Measurements from ENCODE around the gene PPP1R14C. TPM values are rescaled to one million over a fixed set of nuclear protein-coding genes. Genes with fewer than 3 reads are reported as not detected.

PPP1R14C gene
- total and polyA plus RNA-seq, 4 donors = 7.8 to 42.3 (median 26.4) TPM

DNA sequence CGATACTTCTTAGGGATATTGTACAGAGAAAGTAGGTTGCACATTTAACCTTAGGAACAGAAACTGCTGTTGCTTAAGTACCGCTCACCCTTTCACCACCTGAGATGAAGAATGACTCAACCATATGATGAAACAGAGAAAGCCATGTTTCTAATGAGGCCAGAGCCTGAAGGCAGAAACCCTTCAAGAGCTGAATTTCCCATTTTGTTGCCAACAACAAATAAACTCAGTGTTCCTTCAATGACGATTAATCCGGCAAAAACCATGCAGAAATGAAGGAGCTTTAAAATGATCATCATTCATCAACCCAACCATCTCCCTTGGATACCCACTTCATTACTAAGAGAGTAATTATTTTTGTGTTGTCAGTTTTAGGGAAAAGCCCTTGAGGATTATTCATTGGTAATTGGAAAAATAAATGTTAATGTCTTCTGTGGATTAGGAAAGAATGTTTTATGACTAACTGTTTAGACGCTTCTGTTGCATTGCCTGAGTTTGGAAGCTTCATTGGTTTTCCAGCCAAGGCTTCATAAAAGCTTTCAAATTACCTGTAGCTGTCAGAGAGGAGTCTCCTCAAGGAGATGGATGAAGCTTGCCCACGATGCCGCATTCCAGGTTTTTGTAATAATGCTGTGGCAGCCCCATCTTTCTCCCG lies 113.9 kb downstream of the PPP1R14C start:
- peaks cover 2% of the 10 kb centered on the region for H3K4me1 ChIP-seq (ENCODE audit: control insufficient read depth, insufficient read depth, low read length)
- peaks cover 3% of the 10 kb centered on the region for H3K27me3 ChIP-seq (ENCODE audit: control insufficient read depth, insufficient read depth, low read length)
- WGBS (ENCODE audit: insufficient coverage) = 33% methylated on average over 1 of the region's 8 CpGs

DNA sequence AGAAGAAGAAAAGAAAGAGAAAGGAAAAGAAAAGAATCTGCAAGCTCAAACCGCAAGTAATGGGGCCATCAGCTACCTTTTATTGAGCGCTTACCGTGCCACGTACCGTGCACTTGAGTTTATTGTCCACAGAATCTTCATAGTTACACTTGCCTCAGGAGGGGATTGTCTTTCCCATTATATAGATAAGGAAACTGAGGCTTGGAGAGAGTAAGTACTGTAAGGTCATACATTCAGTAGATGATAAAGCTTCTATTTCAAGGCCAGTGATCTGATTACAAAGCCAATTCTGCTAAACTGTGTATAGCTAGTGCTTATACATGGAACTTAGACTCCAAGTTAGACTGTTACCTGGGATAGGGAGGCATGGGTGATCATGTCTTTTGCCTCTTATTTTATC lies 115.5 kb downstream of the PPP1R14C start:
- Histone ChIP-seq H3K9me3 (ENCODE audit: control insufficient read depth, insufficient read depth, low read length) (no peaks in the 10 kb centered on the region), H3K27me3 (ENCODE audit: control insufficient read depth, insufficient read depth, low read length) (no peaks in the 10 kb centered on the region), H3K4me3 (ENCODE audit: low read depth, low read length) (no peak overlapping the region), H3K4me1 (ENCODE audit: control insufficient read depth, insufficient read depth, low read length) (peaks cover 2% of the 10 kb centered on the region), H3K27ac (ENCODE audit: low read depth, low read length) (no peak overlapping the region), H3K36me3 (ENCODE audit: control insufficient read depth, insufficient read depth, low read length) (peaks cover 3% of the 10 kb centered on the region)
- no CpG with 5 or more reads among the region's 5 CpGs for WGBS (ENCODE audit: insufficient coverage)
- DNase-seq (ENCODE audit: low read depth in 4 of 6, low spot score in 6 of 6) = no peak

More for the DNA sequence above, 113.9 kb downstream of the PPP1R14C start:
- DNase-seq (ENCODE audit: low read depth in 4 of 6, low spot score in 6 of 6) = peak in 1 of 6 donors; percentile 83
- H3K27ac ChIP-seq (ENCODE audit: low read depth, low read length) = no peak overlapping the region
- H3K4me3 ChIP-seq (ENCODE audit: low read depth, low read length) = no peak overlapping the region
- peaks cover 3% of the 10 kb centered on the region for H3K36me3 ChIP-seq (ENCODE audit: control insufficient read depth, insufficient read depth, low read length)
- no peaks in the 10 kb centered on the region for H3K9me3 ChIP-seq (ENCODE audit: control insufficient read depth, insufficient read depth, low read length)

GRCh38 chr6:150260931-150261330 lies 118.1 kb downstream of the PPP1R14C start:
- no peak for DNase-seq (ENCODE audit: low read depth in 4 of 6, low spot score in 6 of 6)
- H3K27me3 ChIP-seq (ENCODE audit: control insufficient read depth, insufficient read depth, low read length) = no peaks in the 10 kb centered on the region
- peaks cover under 1% of the 10 kb centered on the region for H3K4me1 ChIP-seq (ENCODE audit: control insufficient read depth, insufficient read depth, low read length)
- WGBS (ENCODE audit: insufficient coverage) = no CpG with 5 or more reads among the region's 2 CpGs
- peaks cover 3% of the 10 kb centered on the region for H3K36me3 ChIP-seq (ENCODE audit: control insufficient read depth, insufficient read depth, low read length)
- no peak overlapping the region for H3K4me3 ChIP-seq (ENCODE audit: low read depth, low read length)
- no peaks in the 10 kb centered on the region for H3K9me3 ChIP-seq (ENCODE audit: control insufficient read depth, insufficient read depth, low read length)
- no peak overlapping the region for H3K27ac ChIP-seq (ENCODE audit: low read depth, low read length)

GRCh38 chr6:150261997-150262697 lies 119.3 kb downstream of the PPP1R14C start:
- H3K27ac ChIP-seq (ENCODE audit: low read depth, low read length) = no peak overlapping the region
- no peak for DNase-seq (ENCODE audit: low read depth in 4 of 6, low spot score in 6 of 6)
- no peaks in the 10 kb centered on the region for H3K9me3 ChIP-seq (ENCODE audit: control insufficient read depth, insufficient read depth, low read length)
- H3K4me3 ChIP-seq (ENCODE audit: low read depth, low read length) = no peak overlapping the region
- no peaks in the 10 kb centered on the region for H3K27me3 ChIP-seq (ENCODE audit: control insufficient read depth, insufficient read depth, low read length)
- peaks cover 3% of the 10 kb centered on the region for H3K36me3 ChIP-seq (ENCODE audit: control insufficient read depth, insufficient read depth, low read length)
- WGBS (ENCODE audit: insufficient coverage) = 75% methylated on average over 12 of the region's 16 CpGs
- H3K4me1 ChIP-seq (ENCODE audit: control insufficient read depth, insufficient read depth, low read length) = no peaks in the 10 kb centered on the region

- Histone ChIP-seq H3K36me3 (ENCODE audit: control insufficient read depth, insufficient read depth, low read length) (peaks cover 3% of the 10 kb centered on the region), H3K27me3 (ENCODE audit: control insufficient read depth, insufficient read depth, low read length) (no peaks in the 10 kb centered on the region), H3K4me3 (ENCODE audit: low read depth, low read length) (no peak overlapping the region), H3K4me1 (ENCODE audit: control insufficient read depth, insufficient read depth, low read length) (no peaks in the 10 kb centered on the region), H3K9me3 (ENCODE audit: control insufficient read depth, insufficient read depth, low read length) (no peaks in the 10 kb centered on the region), H3K27ac (ENCODE audit: low read depth, low read length) (no peak overlapping the region)
- 95% methylated on average over 19 of the region's 19 CpGs for WGBS (ENCODE audit: insufficient coverage)
- DNase-seq (ENCODE audit: low read depth in 4 of 6, low spot score in 6 of 6) = no peak
Measured at GRCh38 chr6:150263765-150264404, 121.0 kb downstream of the PPP1R14C start.

- H3K27me3 ChIP-seq (ENCODE audit: control insufficient read depth, insufficient read depth, low read length) = no peaks in the 10 kb centered on the region
- no peak for DNase-seq (ENCODE audit: low read depth in 4 of 6, low spot score in 6 of 6)
- WGBS (ENCODE audit: insufficient coverage) = no CpG with 5 or more reads among the region's 1 CpG
Measured at GRCh38 chr6:150266309-150266708, 123.5 kb downstream of the PPP1R14C start.

GRCh38 chr6:150266963-150267685 lies 124.3 kb downstream of the PPP1R14C start:
- DNase-seq (ENCODE audit: low read depth in 4 of 6, low spot score in 6 of 6) = no peak
- H3K36me3 ChIP-seq (ENCODE audit: control insufficient read depth, insufficient read depth, low read length) = peaks cover 3% of the 10 kb centered on the region
- no peak overlapping the region for H3K4me3 ChIP-seq (ENCODE audit: low read depth, low read length)
- H3K9me3 ChIP-seq (ENCODE audit: control insufficient read depth, insufficient read depth, low read length) = no peaks in the 10 kb centered on the region
- 94% methylated on average over 5 of the region's 7 CpGs for WGBS (ENCODE audit: insufficient coverage)
- H3K4me1 ChIP-seq (ENCODE audit: control insufficient read depth, insufficient read depth, low read length) = no peaks in the 10 kb centered on the region
- H3K27ac ChIP-seq (ENCODE audit: low read depth, low read length) = no peak overlapping the region
- no peaks in the 10 kb centered on the region for H3K27me3 ChIP-seq (ENCODE audit: control insufficient read depth, insufficient read depth, low read length)

More at GRCh38 chr6:150266309-150266708, 123.5 kb downstream of the PPP1R14C start:
- Histone ChIP-seq H3K36me3 (ENCODE audit: control insufficient read depth, insufficient read depth, low read length) (peaks cover 3% of the 10 kb centered on the region), H3K4me3 (ENCODE audit: low read depth, low read length) (no peak overlapping the region), H3K4me1 (ENCODE audit: control insufficient read depth, insufficient read depth, low read length) (no peaks in the 10 kb centered on the region), H3K27ac (ENCODE audit: low read depth, low read length) (no peak overlapping the region), H3K9me3 (ENCODE audit: control insufficient read depth, insufficient read depth, low read length) (no peaks in the 10 kb centered on the region)

DNA sequence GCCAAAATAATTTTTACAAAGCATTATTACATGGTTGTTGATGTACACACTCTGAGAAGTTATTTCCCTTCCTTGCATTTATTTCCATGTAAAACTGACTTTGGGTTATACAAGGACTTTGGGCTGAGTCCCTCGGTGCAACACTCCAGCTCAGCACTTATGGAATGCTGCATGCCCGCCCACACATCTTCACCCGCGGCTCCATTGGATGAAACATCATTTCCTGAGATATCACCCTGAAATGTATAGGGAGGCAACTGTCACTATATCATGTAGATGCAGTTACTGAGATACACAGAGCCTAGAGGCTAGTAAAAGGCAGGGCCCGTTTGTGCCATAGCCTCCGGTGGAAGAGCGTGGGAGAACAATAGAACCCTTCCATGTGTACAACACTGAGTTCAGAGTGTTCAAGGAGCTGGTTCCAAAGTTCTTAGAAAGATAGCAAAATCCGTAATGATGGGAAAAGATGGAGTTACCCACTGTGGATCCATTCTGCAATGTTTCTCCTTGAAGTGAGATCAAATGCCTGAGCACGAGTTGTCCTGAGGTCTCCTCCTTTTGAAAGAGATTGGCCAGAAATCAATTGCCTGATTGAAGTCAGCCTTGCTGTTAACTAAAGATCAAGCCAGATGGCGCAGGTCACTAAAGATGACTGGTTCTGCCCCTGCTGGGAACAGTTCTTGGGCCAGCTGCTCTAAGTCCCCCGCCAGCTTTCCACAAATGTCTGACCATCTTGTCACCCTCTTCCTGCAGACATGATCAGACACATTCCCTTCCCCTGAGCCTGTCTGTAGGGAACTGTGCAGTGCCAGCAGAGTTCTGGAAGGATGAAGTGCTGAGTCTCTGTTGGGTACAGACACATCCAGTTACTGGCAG lies 125.1 kb downstream of the PPP1R14C start:
- 76% methylated on average over 9 of the region's 11 CpGs for WGBS (ENCODE audit: insufficient coverage)
- Histone ChIP-seq H3K36me3 (ENCODE audit: control insufficient read depth, insufficient read depth, low read length) (peaks cover 3% of the 10 kb centered on the region), H3K4me1 (ENCODE audit: control insufficient read depth, insufficient read depth, low read length) (no peaks in the 10 kb centered on the region), H3K4me3 (ENCODE audit: low read depth, low read length) (no peak overlapping the region), H3K9me3 (ENCODE audit: control insufficient read depth, insufficient read depth, low read length) (no peaks in the 10 kb centered on the region), H3K27ac (ENCODE audit: low read depth, low read length) (no peak overlapping the region), H3K27me3 (ENCODE audit: control insufficient read depth, insufficient read depth, low read length) (no peaks in the 10 kb centered on the region)
- peak in 1 of 6 donors; percentile 57 for DNase-seq (ENCODE audit: low read depth in 4 of 6, low spot score in 6 of 6)
